ENCODE data around the gene HMBS. TPM values are rescaled to one million over a fixed set of nuclear protein-coding genes. Genes with fewer than 3 reads are reported as not detected.

The HMBS gene
- 46.9 to 53.3 TPM (median 50.0 TPM) in 5 replicates for total RNA-seq (2022; extraction: Qiagen RNA extraction; ENCODE audit: low read depth)

DNA sequence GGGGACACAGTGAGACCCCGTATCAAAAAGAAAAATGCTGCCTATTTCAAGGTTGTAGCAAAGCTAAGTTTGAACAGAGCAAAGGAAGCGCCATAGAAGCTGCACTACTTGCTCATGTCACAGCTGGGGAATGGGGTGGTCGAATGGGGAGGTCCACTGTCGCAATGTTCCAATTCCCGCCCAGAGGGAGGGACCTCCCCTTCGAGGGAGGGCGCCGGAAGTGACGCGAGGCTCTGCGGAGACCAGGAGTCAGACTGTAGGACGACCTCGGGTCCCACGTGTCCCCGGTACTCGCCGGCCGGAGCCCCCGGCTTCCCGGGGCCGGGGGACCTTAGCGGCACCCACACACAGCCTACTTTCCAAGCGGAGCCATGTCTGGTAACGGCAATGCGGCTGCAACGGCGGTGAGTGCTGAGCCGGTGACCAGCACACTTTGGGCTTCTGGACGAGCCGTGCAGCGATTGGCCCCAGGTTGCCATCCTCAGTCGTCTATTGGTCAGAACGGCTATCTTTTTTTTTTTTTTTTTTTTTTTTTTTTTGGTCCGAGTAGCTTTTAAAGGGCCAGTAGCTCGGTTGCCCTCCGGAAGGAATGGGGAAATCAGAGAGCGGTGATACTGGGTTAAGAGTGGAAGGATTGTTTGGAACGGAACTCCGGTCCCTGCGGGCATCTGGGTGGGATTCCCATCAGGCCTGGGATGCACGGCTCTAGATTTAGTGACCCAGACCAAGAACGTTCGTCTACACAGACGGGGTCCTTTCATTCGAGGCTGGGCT is at the start of gene HMBS:
HMBS (plus strand) TSS at position 219 of the 774 bp plus-strand sequence; CDS start at position 372, 153 bp downstream.

DNA sequence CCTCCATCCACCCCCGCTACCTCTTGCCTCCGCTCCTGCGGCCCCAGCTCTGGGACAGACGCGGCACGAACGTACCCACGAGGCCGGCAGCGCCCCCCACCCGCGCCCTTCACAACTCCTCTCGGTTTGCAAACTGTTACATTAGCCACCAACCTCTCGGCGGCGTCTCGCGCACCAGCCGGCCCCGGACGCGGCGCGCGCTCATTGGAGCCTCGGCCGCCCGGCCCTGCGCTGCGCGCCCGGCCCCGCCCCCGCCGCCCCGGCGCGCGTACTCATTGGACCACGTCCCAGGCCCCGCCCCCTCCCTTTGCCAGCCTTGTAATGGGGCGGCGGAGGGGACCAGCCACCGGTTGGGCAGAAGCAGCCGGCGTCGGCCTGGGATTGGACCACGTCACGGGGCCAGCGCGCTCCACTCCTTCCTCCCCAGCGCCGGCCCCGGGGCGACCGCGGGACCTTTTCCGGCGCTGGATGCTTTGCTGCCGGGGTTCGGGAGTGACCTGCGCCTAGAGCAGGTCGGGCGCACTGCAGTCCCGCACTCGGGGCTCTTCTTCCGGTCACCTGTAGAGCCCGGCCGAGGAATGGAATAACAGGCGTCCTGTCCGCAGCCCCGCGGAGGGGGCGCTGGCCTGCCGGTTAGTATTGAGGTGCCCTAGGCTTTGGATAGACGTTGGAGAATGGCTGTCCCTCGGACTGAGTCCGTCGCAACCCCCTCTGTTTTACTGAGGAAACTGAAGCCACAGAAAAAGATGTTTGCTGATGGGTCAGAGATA is 27.5 kb upstream of the HMBS start, which contains the start of gene HYOU1:
HYOU1 (minus strand) TSS at position 206 of the 770 bp plus-strand sequence. CDS start 1,045 bp downstream, outside the sequence.

DNA sequence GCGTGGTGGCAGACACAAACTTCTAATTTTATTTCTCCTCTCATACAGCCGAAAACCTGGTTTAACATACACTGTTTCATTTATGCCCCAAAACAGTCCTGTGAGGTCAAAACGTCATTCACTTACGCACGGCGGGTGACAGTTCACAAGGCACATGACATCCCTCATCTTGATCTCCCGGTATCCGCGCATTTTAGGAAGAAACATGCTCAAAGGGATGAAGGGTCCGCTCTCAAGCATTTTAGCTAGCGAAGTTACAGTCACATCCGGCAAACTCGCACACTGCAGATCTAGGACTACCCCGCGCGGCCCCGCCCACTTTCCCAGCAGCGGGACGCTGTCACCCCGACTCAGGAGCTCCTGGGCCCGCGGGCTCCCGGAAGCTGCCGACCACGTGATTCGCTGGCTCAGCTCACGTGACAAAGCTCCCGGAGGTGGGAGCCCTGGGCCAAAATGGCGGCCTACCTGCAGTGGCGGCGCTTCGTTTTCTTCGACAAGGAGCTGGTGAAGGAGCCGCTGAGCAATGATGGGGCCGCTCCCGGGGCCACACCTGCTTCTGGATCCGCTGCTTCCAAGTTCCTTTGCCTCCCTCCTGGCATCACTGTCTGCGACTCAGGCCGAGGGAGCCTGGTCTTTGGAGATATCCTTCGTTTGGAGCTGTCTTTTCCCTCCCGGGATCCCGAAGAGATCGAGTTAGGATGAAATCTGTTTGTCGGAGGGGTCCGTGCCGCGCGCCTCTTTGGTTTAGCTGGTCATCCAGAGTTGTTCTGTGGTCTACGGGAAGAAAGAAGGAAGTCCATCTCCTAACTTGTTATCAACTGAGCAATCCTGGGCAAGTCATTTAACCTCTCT is 17.1 kb upstream of the HMBS start, which contains the start of gene VPS11:
VPS11 (plus strand) TSS at position 448 of the 852 bp plus-strand sequence; CDS start at position 454, 6 bp downstream.

DNA sequence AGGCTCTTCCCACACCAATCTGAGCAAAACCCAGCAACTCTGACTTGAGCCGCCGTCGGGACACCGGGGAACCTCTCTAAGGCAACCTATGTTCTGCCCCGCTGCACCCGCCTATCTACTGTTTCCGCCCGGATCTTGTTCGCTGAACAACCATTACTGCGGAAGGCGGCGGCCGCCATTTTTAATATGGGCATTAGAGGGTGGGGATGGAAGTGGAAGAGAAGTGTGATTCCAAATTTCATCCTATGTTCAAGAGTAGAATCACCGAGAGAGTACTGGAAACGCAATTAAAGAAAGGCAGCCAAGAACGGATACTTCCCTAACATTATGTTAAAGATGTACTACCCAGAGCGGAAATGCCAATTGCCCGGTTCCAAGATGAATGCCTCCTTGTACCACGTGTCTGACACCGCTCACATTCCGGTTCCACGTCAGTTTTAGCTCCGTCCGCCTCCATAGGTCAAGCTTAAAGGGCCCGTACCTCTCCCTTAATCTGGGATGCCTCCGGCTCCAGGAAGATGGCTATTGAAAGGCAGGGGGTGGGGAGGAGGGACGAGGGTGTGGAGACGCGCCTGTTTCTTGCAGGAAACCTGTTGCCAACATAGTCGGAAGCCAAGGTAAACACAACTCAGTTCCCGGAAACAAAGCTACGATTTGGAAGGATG is 17.2 kb downstream of the HMBS start, which contains the start of gene DPAGT1:
DPAGT1 (minus strand) TSS at position 95 of the 665 bp plus-strand sequence. CDS start 198 bp downstream, outside the sequence.

DNA sequence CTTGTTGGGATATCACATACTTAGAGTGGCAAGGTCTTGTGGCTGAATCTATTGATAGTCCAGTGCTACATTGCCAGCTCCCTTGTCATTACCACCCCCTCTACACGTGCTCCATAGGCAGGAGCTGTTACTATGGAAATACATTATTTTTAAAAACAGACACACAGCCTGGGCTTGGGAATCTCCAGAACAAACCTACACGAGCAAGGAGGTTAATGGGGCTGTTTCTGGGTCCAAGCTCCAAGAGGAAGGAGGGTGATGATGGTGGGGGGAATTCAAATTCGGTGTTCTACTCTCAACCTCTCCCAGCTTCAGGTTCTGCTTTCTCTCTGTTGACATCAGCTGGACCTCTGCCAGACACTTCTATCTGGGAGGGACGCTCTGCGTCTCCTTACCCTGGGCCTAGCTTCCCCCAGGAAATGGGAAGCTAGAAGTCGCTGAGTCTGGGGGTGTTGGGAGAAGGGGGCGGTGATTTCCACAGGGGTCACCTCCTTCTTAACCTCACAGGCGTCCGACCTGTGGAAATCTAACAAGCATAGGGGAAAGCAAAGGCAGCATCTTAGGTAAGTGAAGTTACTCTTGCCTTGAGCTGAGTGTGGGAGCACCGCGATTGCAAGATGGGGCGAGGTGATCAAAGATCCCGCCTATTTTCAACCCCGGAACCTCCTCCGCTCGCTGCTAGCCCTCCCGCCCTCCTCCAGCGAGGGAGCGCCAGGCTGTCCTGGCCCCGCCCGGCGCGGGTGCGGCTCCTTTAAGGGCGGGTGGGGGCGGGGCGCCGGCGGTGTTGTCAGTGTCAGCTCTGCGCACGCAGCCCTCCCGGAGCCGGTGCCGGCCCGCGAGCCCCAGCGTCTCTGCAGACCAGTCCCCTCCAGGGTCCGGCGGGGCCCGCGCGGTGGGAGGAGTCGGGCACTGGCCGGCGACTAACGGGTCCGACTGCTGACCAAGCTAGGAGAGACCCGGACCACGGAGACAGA is 22.2 kb downstream of the HMBS start, which contains the start of gene C2CD2L:
C2CD2L (plus strand) TSS at position 781 of the 974 bp plus-strand sequence. CDS start 398 bp downstream, outside the sequence.

DNA sequence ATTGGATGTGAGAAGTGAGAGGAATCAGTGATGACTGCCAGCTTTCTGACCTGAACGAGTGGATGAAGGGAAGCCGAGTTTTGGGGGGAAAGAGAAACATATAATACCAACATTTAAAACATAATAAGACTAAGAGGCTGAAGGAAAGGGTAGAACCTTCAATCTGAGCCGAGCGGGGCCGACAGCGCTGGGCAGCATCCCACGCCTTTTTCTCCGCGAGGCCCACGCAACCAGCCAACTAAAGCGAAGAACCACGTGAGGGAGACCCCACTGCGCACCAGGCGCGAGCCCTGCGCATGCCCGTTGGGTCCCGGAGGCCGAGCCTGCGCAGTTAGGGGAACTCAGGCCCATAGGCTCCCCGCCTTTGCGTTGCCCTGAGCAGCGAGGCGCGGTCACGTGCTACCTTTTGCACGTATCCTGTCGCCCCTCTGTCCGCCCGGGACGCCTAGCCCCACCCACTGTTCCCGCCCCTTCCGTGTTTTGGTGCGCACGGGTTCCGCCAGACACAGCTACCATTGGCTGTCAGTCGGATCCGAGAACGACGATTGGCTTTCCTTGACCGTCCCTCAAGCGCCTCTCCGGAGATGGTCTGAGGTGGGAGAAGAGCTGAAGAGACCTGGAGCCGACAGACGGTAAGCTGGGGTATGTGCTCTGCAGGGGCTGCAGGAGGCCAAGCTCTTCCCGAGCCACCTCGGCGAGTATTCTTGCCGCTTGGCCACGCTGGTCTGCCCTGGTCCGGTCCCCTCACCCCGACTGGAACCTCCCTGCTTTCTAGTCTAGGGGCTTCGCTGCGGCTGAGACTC is 36.5 kb downstream of the HMBS start, which contains the start of gene HINFP:
HINFP (plus strand) TSS at position 573 of the 803 bp plus-strand sequence. CDS start 5,365 bp downstream, outside the sequence.

Other genes with a start within 250 kb of the HMBS start
- gene CXCR5, start 201.0 kb upstream of the HMBS start, total RNA-seq (2022; extraction: Qiagen RNA extraction; ENCODE audit: low read depth), result 0.06 to 0.26 TPM (median 0.14 TPM) in 5 replicates
- 126 to 208 TPM (median 188 TPM) in 5 replicates for gene BCL9L, start 159.0 kb upstream of the HMBS start, total RNA-seq (2022; extraction: Qiagen RNA extraction; ENCODE audit: low read depth)
- 0.41 to 1.1 TPM (median 0.70 TPM) in 5 replicates for gene UPK2, start 128.6 kb upstream of the HMBS start, total RNA-seq (2022; extraction: Qiagen RNA extraction; ENCODE audit: low read depth)
- gene FOXR1, start 113.1 kb upstream of the HMBS start, total RNA-seq (2022; extraction: Qiagen RNA extraction; ENCODE audit: low read depth), result not detected in 5 replicates
- 10.7 to 16.4 TPM (median 12.1 TPM) in 5 replicates for gene CENATAC, start 86.7 kb upstream of the HMBS start, total RNA-seq (2022; extraction: Qiagen RNA extraction; ENCODE audit: low read depth)
- 809 to 1,089 TPM (median 832 TPM) in 5 replicates for gene RPS25, start 66.5 kb upstream of the HMBS start, total RNA-seq (2022; extraction: Qiagen RNA extraction; ENCODE audit: low read depth)
- 57.3 to 62.5 TPM (median 60.8 TPM) in 5 replicates for gene TRAPPC4, start 66.1 kb upstream of the HMBS start, total RNA-seq (2022; extraction: Qiagen RNA extraction; ENCODE audit: low read depth)
- gene SLC37A4, start 54.0 kb upstream of the HMBS start, total RNA-seq (2022; extraction: Qiagen RNA extraction; ENCODE audit: low read depth), result 10.4 to 12.9 TPM (median 12.2 TPM) in 5 replicates
- gene HYOU1, start 27.7 kb upstream of the HMBS start, total RNA-seq (2022; extraction: Qiagen RNA extraction; ENCODE audit: low read depth), result 40.5 to 46.9 TPM (median 45.4 TPM) in 5 replicates
- 11.2 to 13.2 TPM (median 11.8 TPM) in 5 replicates for gene VPS11, start 17.1 kb upstream of the HMBS start, total RNA-seq (2022; extraction: Qiagen RNA extraction; ENCODE audit: low read depth)
- 34.8 to 40.4 TPM (median 38.9 TPM) in 5 replicates for gene DPAGT1, start 17.0 kb downstream of the HMBS start, total RNA-seq (2022; extraction: Qiagen RNA extraction; ENCODE audit: low read depth)
- gene C2CD2L, start 22.5 kb downstream of the HMBS start, total RNA-seq (2022; extraction: Qiagen RNA extraction; ENCODE audit: low read depth), result 3.1 to 5.6 TPM (median 5.4 TPM) in 5 replicates
- gene HINFP, start 36.7 kb downstream of the HMBS start, total RNA-seq (2022; extraction: Qiagen RNA extraction; ENCODE audit: low read depth), result 8.1 to 11.2 TPM (median 10.1 TPM) in 5 replicates
- 0.24 to 0.37 TPM (median 0.30 TPM) in 5 replicates for gene ABCG4, start 64.2 kb downstream of the HMBS start, total RNA-seq (2022; extraction: Qiagen RNA extraction; ENCODE audit: low read depth)
- gene NLRX1, start 83.8 kb downstream of the HMBS start, total RNA-seq (2022; extraction: Qiagen RNA extraction; ENCODE audit: low read depth), result 9.2 to 11.5 TPM (median 10.2 TPM) in 5 replicates
- gene NHERF4, start 100.6 kb downstream of the HMBS start, total RNA-seq (2022; extraction: Qiagen RNA extraction; ENCODE audit: low read depth), result 0.08 to 0.34 TPM (median 0.30 TPM) in 3 of 5 replicates, not detected in the others
- gene CBL, start 121.5 kb downstream of the HMBS start, total RNA-seq (2022; extraction: Qiagen RNA extraction; ENCODE audit: low read depth), result 5.4 to 9.4 TPM (median 8.4 TPM) in 5 replicates
- 9.2 to 12.5 TPM (median 11.6 TPM) in 5 replicates for gene MCAM, start 232.2 kb downstream of the HMBS start, total RNA-seq (2022; extraction: Qiagen RNA extraction; ENCODE audit: low read depth)
- 29.4 to 37.4 TPM (median 34.2 TPM) in 5 replicates for gene RNF26, start 249.6 kb downstream of the HMBS start, total RNA-seq (2022; extraction: Qiagen RNA extraction; ENCODE audit: low read depth)

All from A549 treated with GW870086 at 1 μM for 4 hours (cell line).